Keratinocyte (primary cell): ENCODE measurements around the gene NEK10. TPM values are rescaled to one million over a fixed set of nuclear protein-coding genes. Genes with fewer than 3 reads are reported as not detected.

Source experiments
- DNase-seq: peaks from one replicate; pipeline ENCODE4 v3.0.0-alpha.2; 2011; ENCODE audit warnings: low read depth, missing footprints, low spot score
- FAIRE-seq: peaks from 2 replicates; lab custom pipeline; 2011; peaks lifted over from hg19 to GRCh38; lab: Jason Lieb, UNC
- H2AFZ ChIP-seq: 2 replicates; pipeline ENCODE4 v1.6.0; 2012; ENCODE audit warnings: low read length, control low read depth, inconsistent platforms; ENCODE audit not compliant: control insufficient read depth
- H3K27ac ChIP-seq: 2 replicates; pipeline ENCODE4 v1.5.1; 2011; ENCODE audit warnings: low read length; ENCODE audit not compliant: control insufficient read depth, insufficient read depth
- H3K27me3 ChIP-seq: 3 replicates; pipeline ENCODE4 v1.6.0; 2011; ENCODE audit warnings: low read length; ENCODE audit not compliant: control insufficient read depth, insufficient read depth; ENCODE audit errors: extremely low read depth
- H3K36me3 ChIP-seq, 2 experiments: 2 replicates in 1 of 2; 3 replicates in 1 of 2; pipeline ENCODE4 v1.5.1; 2011; ENCODE audit warnings: low read length in 2 of 2, mild to moderate bottlenecking in 1 of 2; ENCODE audit not compliant: control insufficient read depth in 2 of 2, insufficient read depth in 2 of 2; ENCODE audit errors: extremely low read depth in 1 of 2
- H3K4me1 ChIP-seq: 3 replicates; pipeline ENCODE4 v1.5.1; 2011; ENCODE audit warnings: low read length; ENCODE audit not compliant: control insufficient read depth, insufficient read depth; ENCODE audit errors: extremely low read depth
- H3K4me2 ChIP-seq: 3 replicates; pipeline ENCODE4 v1.6.0; 2011; ENCODE audit warnings: low read depth, low read length; ENCODE audit not compliant: control insufficient read depth, insufficient read depth; ENCODE audit errors: extremely low read depth
- H3K4me3 ChIP-seq, 3 experiments: fragments of 200-600 bp in 1 of 3; sonication (generic) in 1 of 3; 2 replicates in 2 of 3; 3 replicates in 1 of 3; pipeline ENCODE4 v1.5.1; 2011 to 2016; ENCODE audit warnings: low read length in 3 of 3, mild to moderate bottlenecking in 3 of 3, control low read depth in 2 of 3, inconsistent platforms in 1 of 3, low read depth in 1 of 3, mixed read lengths in 1 of 3, mixed run types in 1 of 3, moderate library complexity in 1 of 3; ENCODE audit not compliant: control insufficient read depth in 2 of 3, insufficient read depth in 2 of 3; ENCODE audit errors: extremely low read depth in 1 of 3
- H3K79me2 ChIP-seq: 2 replicates; pipeline ENCODE4 v1.6.0; 2012; ENCODE audit warnings: low read length; ENCODE audit not compliant: control insufficient read depth, insufficient read depth
- H3K9ac ChIP-seq: 3 replicates; pipeline ENCODE4 v1.6.0; 2011; ENCODE audit warnings: low read length; ENCODE audit not compliant: control insufficient read depth, insufficient read depth; ENCODE audit errors: extremely low read depth
- H3K9me1 ChIP-seq: 3 replicates; pipeline ENCODE4 v1.6.0; 2011; ENCODE audit warnings: low read length; ENCODE audit not compliant: control insufficient read depth, insufficient read depth; ENCODE audit errors: extremely low read depth
- H3K9me3 ChIP-seq: 2 replicates; pipeline ENCODE4 v1.5.1; 2012; ENCODE audit warnings: low read depth, low read length; ENCODE audit not compliant: control insufficient read depth
- H4K20me1 ChIP-seq: 3 replicates; pipeline ENCODE4 v1.6.0; 2011; ENCODE audit warnings: low read length; ENCODE audit not compliant: control insufficient read depth, insufficient read depth; ENCODE audit errors: extremely low read depth
- CTCF ChIP-seq, 3 experiments: IDR thresholded peaks in 1 of 3; conservative IDR thresholded peaks in 1 of 3; optimal IDR thresholded peaks in 1 of 3; 2 replicates in 2 of 3; 3 replicates in 1 of 3; pipeline versions ENCODE3 to v1.5.1; 2011; ENCODE audit warnings: low read length in 3 of 3, mild to moderate bottlenecking in 3 of 3, moderate library complexity in 2 of 3, control low read depth in 1 of 3, inconsistent platforms in 1 of 3; ENCODE audit not compliant: insufficient read depth in 2 of 3; ENCODE audit errors: extremely low read depth in 1 of 3
- EZH2 ChIP-seq: IDR thresholded peaks from one replicate; pipeline ENCODE4 v1.6.1; 2012; ENCODE audit warnings: inconsistent platforms, mild to moderate bottlenecking, low read length, moderate library complexity
- dilution Hi-C: fragments of 300-500 bp; cut with MboI; formaldehyde crosslinking; loops from one replicate; pipeline ENCODE4 v1.7.0; 2020; ENCODE audit warnings: low sequenced_read_pairs; ENCODE audit not compliant: extremely low pct_ligation_motif_present
- polyA plus RNA-seq, 5 experiments: library from polyadenylated mRNA; depleted of rRNA in 3 of 5; stranded (reverse) in 3 of 5; stranded (forward) in 1 of 5; unstranded in 1 of 5; fragments of >200 nt; gene quantifications; 1 replicate in 1 of 5; 2 replicates in 3 of 5; 3 replicates in 1 of 5; pipeline versions ENCODE4 v1.2.1 to v1.2.3, GENCODE V29; 2011 to 2012; ENCODE audit warnings: missing spikeins in 2 of 5, low read depth in 1 of 5, low replicate concordance in 1 of 5

Gene NEK10
- polyA plus RNA-seq, 1 donor (not counting 4 experiments of a cell fraction or from before 2014, with no cell fraction given) = 0.98 TPM

- dilution Hi-C loops = no loop called here
- FAIRE-seq = no peak
- H4K20me1 ChIP-seq = no peaks in the 10 kb centered on the region
Measured at GRCh38 chr3:27093771-27094170, 275.4 kb downstream of the NEK10 start.

GRCh38 chr3:27090275-27091041 is 278.7 kb downstream of the NEK10 start:
- Histone ChIP-seq H3K4me2 (no peak overlapping the region), H3K9ac (no peak overlapping the region), H3K36me3 (no peaks in the 10 kb centered on the region), H3K9me3 (no peaks in the 10 kb centered on the region), H3K79me2 (no peaks in the 10 kb centered on the region), H3K27me3 (no peaks in the 10 kb centered on the region), H3K4me3 (no peak overlapping the region), H4K20me1 (no peaks in the 10 kb centered on the region), H3K4me1 (no peaks in the 10 kb centered on the region), H3K27ac (no peak overlapping the region), H2AFZ (no peak overlapping the region), H3K9me1 (no peaks in the 10 kb centered on the region)
- FAIRE-seq (no peak), DNase-seq (no peak)
- no peak for TF ChIP-seq CTCF (optimal IDR thresholded peaks at IDR 0.05 in 1 of 3, IDR thresholded peaks at IDR 0.05 in 1 of 3, conservative IDR thresholded peaks at IDR 0.05 in 1 of 3; ENCODE audit: extremely low read depth in 1 of 3, insufficient read depth in 2 of 3, low read length in 3 of 3)
- TF ChIP-seq EZH2 = no peak
- dilution Hi-C loops = no loop called here

More at GRCh38 chr3:27093771-27094170, 275.4 kb downstream of the NEK10 start:
- TF ChIP-seq CTCF (optimal IDR thresholded peaks at IDR 0.05 in 1 of 3, IDR thresholded peaks at IDR 0.05 in 1 of 3, conservative IDR thresholded peaks at IDR 0.05 in 1 of 3; ENCODE audit: extremely low read depth in 1 of 3, insufficient read depth in 2 of 3, low read length in 3 of 3) (no peak), EZH2 (no peak)
- H3K79me2 ChIP-seq = no peaks in the 10 kb centered on the region
- no peak overlapping the region for H3K4me3 ChIP-seq
- no peak overlapping the region for H3K9ac ChIP-seq
- no peaks in the 10 kb centered on the region for H3K4me1 ChIP-seq
- H3K27me3 ChIP-seq = no peaks in the 10 kb centered on the region
- H3K36me3 ChIP-seq = no peaks in the 10 kb centered on the region
- no peak for DNase-seq
- H3K4me2 ChIP-seq = no peak overlapping the region
- no peaks in the 10 kb centered on the region for H3K9me3 ChIP-seq
- H3K9me1 ChIP-seq = no peaks in the 10 kb centered on the region
- H2AFZ ChIP-seq = no peak overlapping the region
- no peak overlapping the region for H3K27ac ChIP-seq
